OCI-LY7 (cell line): Measurements from ENCODE around the gene ANKUB1. TPM values are rescaled to one million over a fixed set of nuclear protein-coding genes. Genes with fewer than 3 reads are reported as not detected.

ENCODE experiments used
- BruUV-seq: library from RNA; stranded (reverse); fragments of 400-500 nt; replicated peaks from 2 replicates; lab custom pipeline; 2021; lab: Mats Ljungman, UMichigan
- CTCF ChIA-PET: fragments of 300-600 bp; sonication (Branson Sonifier 250); formaldehyde crosslinking; loops from one replicate; lab custom pipeline; 2022; ENCODE audit warnings: antibody characterized with exemption; ENCODE audit not compliant: unreplicated experiment; lab: Charles Lee
- POLR2A ChIA-PET: fragments of 300-600 bp; sonication (Branson Sonifier 250); formaldehyde crosslinking; loops from one replicate; lab custom pipeline; 2022; ENCODE audit warnings: antibody characterized with exemption; lab: Charles Lee
- DNase-seq: peaks from one replicate; pipeline ENCODE4 v3.0.0-alpha.2; 2015; ENCODE audit warnings: low spot score
- H2AFZ ChIP-seq: fragments of 200-600 bp; sonication (generic), shearing (Covaris generic); 2 replicates; pipeline ENCODE4 v1.6.1; 2014; ENCODE audit warnings: mild to moderate bottlenecking, antibody characterized with exemption, low read length, moderate library complexity
- H3K27ac ChIP-seq: fragments of 200-600 bp; sonication (generic); 2 replicates; pipeline ENCODE4 v1.5.1; 2014; ENCODE audit warnings: mixed run types, low read depth, mild to moderate bottlenecking, moderate library complexity, low read length, inconsistent platforms; ENCODE audit not compliant: poor library complexity, severe bottlenecking
- H3K36me3 ChIP-seq: fragments of 200-600 bp; sonication (generic); 2 replicates; pipeline ENCODE4 v1.6.1; 2014; ENCODE audit warnings: mild to moderate bottlenecking, antibody characterized with exemption, low read length, moderate library complexity, mixed read lengths; ENCODE audit not compliant: insufficient read depth
- H3K4me1 ChIP-seq: fragments of 200-600 bp; sonication (generic); 2 replicates; pipeline ENCODE4 v1.5.1; 2014; ENCODE audit warnings: mild to moderate bottlenecking, low read length; ENCODE audit not compliant: insufficient read depth, poor library complexity, severe bottlenecking
- H3K4me2 ChIP-seq: fragments of 200-600 bp; sonication (generic); 2 replicates; pipeline ENCODE4 v1.6.1; 2014; ENCODE audit warnings: mild to moderate bottlenecking, low read length
- H3K4me3 ChIP-seq: fragments of 200-600 bp; sonication (generic); 2 replicates; pipeline ENCODE4 v1.5.1; 2014; ENCODE audit warnings: mild to moderate bottlenecking, low read depth, low read length; ENCODE audit not compliant: poor library complexity, severe bottlenecking
- H3K79me2 ChIP-seq: fragments of 200-600 bp; sonication (generic); 2 replicates; pipeline ENCODE4 v1.6.1; 2016; ENCODE audit warnings: low read depth, mild to moderate bottlenecking, low read length, moderate library complexity, mixed read lengths; ENCODE audit not compliant: insufficient read depth
- H3K9me2 ChIP-seq: fragments of 200-600 bp; sonication (generic); 2 replicates; pipeline ENCODE4 v1.6.1; 2016; ENCODE audit warnings: mild to moderate bottlenecking, low read length, mixed read lengths; ENCODE audit not compliant: insufficient read depth
- H3K9me3 ChIP-seq: fragments of 200-600 bp; sonication (generic); 2 replicates; pipeline ENCODE4 v1.6.1; 2014; ENCODE audit warnings: mild to moderate bottlenecking, mixed run types, low read length, mixed read lengths
- H4K20me1 ChIP-seq: fragments of 200-600 bp; sonication (generic); 2 replicates; pipeline ENCODE4 v1.6.1; 2014; ENCODE audit warnings: mild to moderate bottlenecking, antibody characterized with exemption, low read length, moderate library complexity, mixed read lengths; ENCODE audit not compliant: insufficient read depth
- CTCF ChIP-seq: fragments of 200-600 bp; sonication (generic); conservative IDR thresholded peaks from 2 replicates; pipeline ENCODE4 v1.5.1; 2014; ENCODE audit warnings: mild to moderate bottlenecking, antibody characterized with exemption, low read length, moderate library complexity, mixed read lengths
- EZH2phosphoT487 ChIP-seq: fragments of 200-600 bp; sonication (generic); IDR thresholded peaks from 2 replicates; pipeline ENCODE4 v1.6.1; 2018; ENCODE audit warnings: low read depth, borderline replicate concordance, mild to moderate bottlenecking, mixed run types, antibody characterized with exemption, low read length, moderate library complexity, mixed read lengths
- intact Hi-C: fragments of 100-400 bp; cut with micrococcal nuclease; formaldehyde crosslinking; loops from one replicate; pipeline ENCODE4 v1.10.0; 2022; ENCODE audit not compliant: unreplicated experiment
- total RNA-seq, 2 experiments: library from RNA; depleted of rRNA in 1 of 2; stranded (reverse); fragments of >200 nt in 1 of 2; shearing (Covaris generic) in 1 of 2; gene quantifications; 2 replicates each; pipeline ENCODE4 v1.2.3, GENCODE V29; 2014 to 2022

Gene ANKUB1
- total RNA-seq, 2 experiments from 2014 or later: not detected

DNA sequence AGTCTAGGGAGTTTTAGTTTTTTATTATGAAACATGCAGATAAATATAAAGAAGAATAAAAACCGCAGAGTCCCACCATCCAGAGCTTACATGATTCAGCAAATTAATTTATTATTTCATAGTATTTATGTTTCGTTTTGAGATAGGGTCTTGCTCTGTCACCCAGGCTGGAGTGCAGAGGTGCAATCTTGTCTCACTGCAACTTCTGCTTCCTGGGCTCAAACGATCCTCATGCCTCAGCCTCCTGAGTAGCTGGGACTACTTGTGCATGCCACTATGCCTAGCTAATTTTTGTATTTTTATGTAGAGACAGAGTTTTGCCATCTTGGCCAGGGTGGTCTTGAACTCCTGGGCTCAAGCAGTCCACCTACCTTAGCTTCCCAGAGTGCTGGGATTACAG, 34.3 kb upstream of the ANKUB1 start:
- Histone ChIP-seq H3K9me3 (peaks cover 49% of the 10 kb centered on the region), H3K79me2 (peaks cover 68% of the 10 kb centered on the region), H3K4me1 (no peaks in the 10 kb centered on the region), H2AFZ (no peak overlapping the region), H4K20me1 (0 out of 2 replicates have a peak, but pooled peaks cover 3% of the 10 kb centered on the region), H3K4me2 (no peak overlapping the region), H3K36me3 (peaks cover 21% of the 10 kb centered on the region), H3K27ac (no peak overlapping the region), H3K4me3 (no peak overlapping the region), H3K9me2 (no peaks in the 10 kb centered on the region)
- TF ChIP-seq EZH2phosphoT487 (no peak), CTCF (no peak)
- no peak for DNase-seq
- CTCF ChIA-PET: no interaction called here
- intact Hi-C loops: no loop called here
- no TSS peak for BruUV-seq
- POLR2A ChIA-PET: interaction anchor here (0.5 to 0.8 kb wide), 4 partner anchors 12 to 97 kb away, joined by 3 to 8 read pairs (median 5); no protein-coding TSS in a partner anchor

DNA sequence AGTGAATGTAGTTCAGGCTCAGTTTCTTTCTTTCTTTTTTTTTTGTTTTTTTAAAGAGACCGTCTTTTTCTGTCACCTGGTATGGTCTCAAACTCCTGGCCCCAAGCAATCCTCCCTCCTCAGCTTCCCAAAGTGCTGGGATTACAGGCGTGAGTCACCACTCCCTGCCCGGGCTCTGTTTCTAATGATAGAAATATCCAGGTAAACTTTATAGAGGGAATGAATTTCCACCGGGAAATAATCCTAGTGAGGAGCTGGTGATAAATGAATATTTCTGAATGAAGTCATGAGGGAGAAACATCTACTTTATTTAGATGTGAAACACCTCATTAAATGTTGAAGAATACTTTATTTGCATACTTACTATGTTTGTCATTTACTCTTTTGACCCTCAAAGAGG, 27.8 kb upstream of the ANKUB1 start:
- Histone ChIP-seq H4K20me1 (peaks cover 10% of the 10 kb centered on the region), H3K79me2 (peaks cover 94% of the 10 kb centered on the region), H3K4me1 (peaks cover 12% of the 10 kb centered on the region), H2AFZ (no peak overlapping the region), H3K36me3 (peaks cover 19% of the 10 kb centered on the region), H3K9me3 (peaks cover 30% of the 10 kb centered on the region), H3K4me3 (no peak overlapping the region), H3K9me2 (no peaks in the 10 kb centered on the region), H3K27ac (no peak overlapping the region), H3K4me2 (no peak overlapping the region)
- ChIA-PET CTCF (no interaction called here), POLR2A (interaction anchor here (0.7 to 1.7 kb wide), 5 partner anchors 12 to 552 kb away, joined by 3 to 6 read pairs (median 4); no protein-coding TSS in a partner anchor)
- no peak for DNase-seq
- no TSS peak for BruUV-seq
- TF ChIP-seq EZH2phosphoT487 (no peak), CTCF (no peak)
- intact Hi-C loops: no loop called here

GRCh38 chr3:149819432-149819831, 27.1 kb upstream of the ANKUB1 start:
- intact Hi-C loops: no loop called here
- no TSS peak for BruUV-seq
- POLR2A ChIA-PET: interaction anchor here (0.5 to 1.7 kb wide), 5 partner anchors 11 to 150 kb away, joined by 3 to 6 read pairs (median 4); no protein-coding TSS in a partner anchor

More at GRCh38 chr3:149819432-149819831, 27.1 kb upstream of the ANKUB1 start:
- Histone ChIP-seq H3K27ac (no peak overlapping the region), H3K4me1 (peaks cover 20% of the 10 kb centered on the region), H3K4me3 (no peak overlapping the region), H3K79me2 (peaks cover 100% of the 10 kb centered on the region), H2AFZ (no peak overlapping the region), H4K20me1 (peaks cover 17% of the 10 kb centered on the region), H3K4me2 (no peak overlapping the region), H3K36me3 (peaks cover 19% of the 10 kb centered on the region), H3K9me3 (peaks cover 30% of the 10 kb centered on the region), H3K9me2 (no peaks in the 10 kb centered on the region)
- CTCF ChIA-PET: interaction anchor here (0.9 kb wide), 1 partner anchor 11 kb away, joined by 3 read pairs; no protein-coding TSS in a partner anchor
- TF ChIP-seq EZH2phosphoT487: no peak
- TF ChIP-seq CTCF: no peak
- DNase-seq: no peak
